GM21723 (cell line): ENCODE measurements around the gene KICS2.

Source experiments
- ATAC-seq: cut with Tn5 transposase; IDR thresholded peaks from one replicate; pipeline ENCODE4 v1.9.1; 2021; ENCODE audit warnings: mild to moderate bottlenecking, moderate library complexity; ENCODE audit not compliant: unreplicated experiment

The KICS2 gene

GRCh38 chr12:64222009-64222765 lies at the start of gene KICS2:
Gene KICS2 (minus strand): TSS chr12:64222296. CDS start chr12:64222237, 59 bp downstream.
- ATAC-seq, result peak; percentile 97

GRCh38 chr12:64270411-64270810 lies 48.3 kb upstream of the KICS2 start:
- ATAC-seq, result no peak

GRCh38 chr12:64269161-64269560 lies 47.1 kb upstream of the KICS2 start:
- ATAC-seq, result no peak

GRCh38 chr12:64268409-64268808 lies 46.3 kb upstream of the KICS2 start:
- ATAC-seq, result no peak

GRCh38 chr12:64265839-64266238 lies 43.7 kb upstream of the KICS2 start:
- no peak for ATAC-seq

GRCh38 chr12:64261813-64262212 lies 39.7 kb upstream of the KICS2 start:
- ATAC-seq, result no peak

GRCh38 chr12:64258576-64258975 lies 36.5 kb upstream of the KICS2 start:
- ATAC-seq, result no peak

GRCh38 chr12:64256166-64256800 lies 34.2 kb upstream of the KICS2 start:
- no peak for ATAC-seq

- ATAC-seq, result no peak
Observed at GRCh38 chr12:64255249-64255648, 33.2 kb upstream of the KICS2 start.

- no peak for ATAC-seq
Observed at GRCh38 chr12:64253356-64253755, 31.3 kb upstream of the KICS2 start.

GRCh38 chr12:64252681-64253080 lies 30.6 kb upstream of the KICS2 start:
- no peak for ATAC-seq

- no peak for ATAC-seq
Observed at GRCh38 chr12:64243809-64244208, 21.7 kb upstream of the KICS2 start.

- no peak for ATAC-seq
Observed at GRCh38 chr12:64240781-64241180, 18.7 kb upstream of the KICS2 start.

GRCh38 chr12:64237382-64237781 lies 15.3 kb upstream of the KICS2 start:
- ATAC-seq, result no peak

GRCh38 chr12:64236549-64236948 lies 14.5 kb upstream of the KICS2 start:
- no peak for ATAC-seq

GRCh38 chr12:64232196-64232595 lies 10.1 kb upstream of the KICS2 start:
- no peak for ATAC-seq

GRCh38 chr12:64229796-64230195 lies 7.7 kb upstream of the KICS2 start:
- ATAC-seq, result no peak

GRCh38 chr12:64229240-64229639 lies 7.1 kb upstream of the KICS2 start:
- ATAC-seq, result no peak

GRCh38 chr12:64225626-64226025 lies 3.5 kb upstream of the KICS2 start:
- no peak for ATAC-seq

- ATAC-seq, result peak; percentile 36
Observed at GRCh38 chr12:64221651-64222008, 466 bp downstream of the KICS2 start.

- ATAC-seq, result no peak
Observed at GRCh38 chr12:64220046-64220445, 2.0 kb downstream of the KICS2 start.

GRCh38 chr12:64219145-64219544 lies 3.0 kb downstream of the KICS2 start:
- no peak for ATAC-seq

GRCh38 chr12:64218597-64218996 lies 3.5 kb downstream of the KICS2 start:
- no peak for ATAC-seq
